Endothelial cell of umbilical vein (primary cell): ENCODE results near the gene CRYBA4. TPM values are rescaled to one million over a fixed set of nuclear protein-coding genes. Genes with fewer than 3 reads are reported as not detected.

Experiments
- BruUV-seq: library from RNA; stranded (reverse); fragments of 400-500 nt; replicated peaks from 2 replicates; lab custom pipeline; 2021; lab: Mats Ljungman, UMichigan
- CTCF ChIA-PET: fragments of 300-600, 350-600 bp; sonication (Branson Sonifier 250); formaldehyde crosslinking; loops from one replicate; lab custom pipeline; 2021; ENCODE audit warnings: antibody characterized with exemption, inconsistent platforms; lab: Charles Lee
- POLR2A ChIA-PET: fragments of 300-600, 350-600 bp; sonication (Branson Sonifier 250); formaldehyde crosslinking; loops from one replicate; lab custom pipeline; 2021; ENCODE audit warnings: antibody characterized with exemption, inconsistent platforms; lab: Charles Lee
- DNase-seq: peaks from one replicate; pipeline ENCODE4 v3.0.0-alpha.2; 2011; ENCODE audit warnings: low read depth, low spot score
- FAIRE-seq: peaks from 2 replicates; lab custom pipeline; 2011; peaks lifted over from hg19 to GRCh38; lab: Jason Lieb, UNC
- H2AFZ ChIP-seq: 2 replicates; pipeline ENCODE4 v1.6.0; 2012; ENCODE audit warnings: low read depth, low read length, control low read depth, inconsistent platforms
- H3K27ac ChIP-seq: 2 replicates; pipeline ENCODE4 v1.5.1; 2011; ENCODE audit warnings: low read depth, mild to moderate bottlenecking, control low read depth, low read length, moderate library complexity; ENCODE audit not compliant: insufficient read depth
- H3K27me3 ChIP-seq, 2 experiments: 2 replicates each; pipeline versions ENCODE4 v1.6.0 to v1.6.1; 2011; ENCODE audit warnings: low read length in 2 of 2, mixed read lengths in 1 of 2; ENCODE audit not compliant: control insufficient read depth in 2 of 2, insufficient read depth in 2 of 2
- H3K36me3 ChIP-seq, 2 experiments: 2 replicates in 1 of 2; 3 replicates in 1 of 2; pipeline ENCODE4 v1.5.1; 2011; ENCODE audit warnings: low read length in 2 of 2, mild to moderate bottlenecking in 1 of 2, moderate library complexity in 1 of 2; ENCODE audit not compliant: control insufficient read depth in 2 of 2, insufficient read depth in 2 of 2; ENCODE audit errors: extremely low read depth in 1 of 2
- H3K4me1 ChIP-seq: 3 replicates; pipeline ENCODE4 v1.5.1; 2011; ENCODE audit warnings: mild to moderate bottlenecking, low read length; ENCODE audit not compliant: control insufficient read depth, insufficient read depth; ENCODE audit errors: extremely low read depth
- H3K4me2 ChIP-seq: 2 replicates; pipeline ENCODE4 v1.6.1; 2011; ENCODE audit warnings: low read length, control low read depth, mixed read lengths; ENCODE audit not compliant: insufficient read depth
- H3K4me3 ChIP-seq, 3 experiments: fragments of 200-600 bp in 1 of 3; sonication (generic), shearing (Covaris generic) in 1 of 3; replicated peaks in 1 of 3; 2 replicates each; pipeline ENCODE4 v1.5.1; 2011 to 2016; ENCODE audit warnings: control low read depth in 3 of 3, low read length in 3 of 3, mild to moderate bottlenecking in 2 of 3, inconsistent platforms in 1 of 3, low read depth in 1 of 3, moderate library complexity in 1 of 3; ENCODE audit not compliant: insufficient read depth in 1 of 3
- H3K79me2 ChIP-seq: 2 replicates; pipeline ENCODE4 v1.6.0; 2012; ENCODE audit warnings: low read length, inconsistent platforms; ENCODE audit not compliant: control insufficient read depth, insufficient read depth
- H3K9ac ChIP-seq: replicated peaks from 2 replicates; pipeline ENCODE3; 2011; ENCODE audit warnings: low read length, control low read depth; ENCODE audit not compliant: insufficient read depth; ENCODE audit errors: extremely low read depth
- H3K9me1 ChIP-seq: replicated peaks from 3 replicates; pipeline ENCODE4 v1.6.0; 2011; ENCODE audit warnings: mild to moderate bottlenecking, low read length; ENCODE audit not compliant: control insufficient read depth, insufficient read depth; ENCODE audit errors: extremely low read depth
- H3K9me3 ChIP-seq: replicated peaks from 2 replicates; pipeline ENCODE4 v1.5.1; 2012; ENCODE audit warnings: low read length, inconsistent platforms; ENCODE audit not compliant: control insufficient read depth, insufficient read depth
- H4K20me1 ChIP-seq: replicated peaks from 2 replicates; pipeline ENCODE3; 2011; ENCODE audit warnings: mild to moderate bottlenecking, low read length; ENCODE audit not compliant: control insufficient read depth, insufficient read depth; ENCODE audit errors: extremely low read depth
- CTCF ChIP-seq, 2 donors: IDR thresholded peaks; 1 replicate in 1 of 2; 2 replicates in 1 of 2; pipeline ENCODE4 v1.5.1; 2011; ENCODE audit warnings: low read length in 2 of 2, mild to moderate bottlenecking in 2 of 2, moderate library complexity in 2 of 2, control low read depth in 1 of 2, inconsistent platforms in 1 of 2, low read depth in 1 of 2; ENCODE audit not compliant: insufficient read depth in 1 of 2; ENCODE audit errors: extremely low read depth in 1 of 2
- EZH2 ChIP-seq: IDR thresholded peaks from 2 replicates; pipeline ENCODE4 v1.6.1; 2012; ENCODE audit warnings: borderline replicate concordance, low read depth, mild to moderate bottlenecking, moderate library complexity, low read length, inconsistent platforms; ENCODE audit not compliant: severe bottlenecking
- FOS ChIP-seq: IDR thresholded peaks from 2 replicates; pipeline ENCODE4 v1.6.1; 2011; ENCODE audit warnings: mild to moderate bottlenecking, low read length, moderate library complexity, borderline replicate concordance; ENCODE audit not compliant: insufficient read depth
- GATA2 ChIP-seq: IDR thresholded peaks from 2 replicates; pipeline ENCODE4 v1.7.0; 2011; ENCODE audit warnings: low read depth, mild to moderate bottlenecking, moderate library complexity, mixed read lengths, low read length; ENCODE audit not compliant: insufficient read length, insufficient read depth
- JUN ChIP-seq: IDR thresholded peaks from 2 replicates; pipeline ENCODE4 v1.6.1; 2011; ENCODE audit warnings: borderline replicate concordance, low read depth; ENCODE audit not compliant: insufficient read length, insufficient read depth
- MAX ChIP-seq: IDR thresholded peaks from 2 replicates; pipeline ENCODE4 v1.6.1; 2011; ENCODE audit not compliant: insufficient read depth, insufficient read length
- MYC ChIP-seq: IDR thresholded peaks from one replicate; pipeline ENCODE4 v1.6.1; 2011; ENCODE audit warnings: mild to moderate bottlenecking, low read depth, low read length
- POLR2A ChIP-seq: IDR thresholded peaks from 2 replicates; pipeline ENCODE4 v1.6.1; 2012; ENCODE audit warnings: low read depth, mild to moderate bottlenecking, control low read depth, low read length
- POLR2AphosphoS5 ChIP-seq: IDR thresholded peaks from 2 replicates; pipeline ENCODE4 v1.6.1; 2012; ENCODE audit warnings: low read depth, mild to moderate bottlenecking, control low read depth, low read length, moderate library complexity; ENCODE audit not compliant: insufficient read depth
- dilution Hi-C: fragments of 300-500 bp; cut with MboI; formaldehyde crosslinking; loops from one replicate; pipeline ENCODE4 v1.15.0; 2019; ENCODE audit warnings: low sequenced_read_pairs; ENCODE audit not compliant: extremely low pct_ligation_motif_present
- intact Hi-C: fragments of 100-400 bp; cut with micrococcal nuclease; formaldehyde crosslinking; loops from one replicate; pipeline ENCODE4 v1.10.0; 2022
- polyA plus RNA-seq, 4 experiments: library from polyadenylated mRNA; depleted of rRNA in 3 of 4; stranded (reverse) in 3 of 4; unstranded in 1 of 4; fragments of >200 nt; gene quantifications; 2 replicates each; pipeline versions ENCODE4 v1.2.1 to v1.2.3, GENCODE V29; 2011 to 2012; ENCODE audit warnings: missing spikeins in 1 of 4
- total RNA-seq: library from RNA; stranded (reverse); gene quantifications from 2 replicates; pipeline ENCODE4 v1.2.3, GENCODE V29; 2021

The CRYBA4 gene
- total and polyA plus RNA-seq, 2 donors (not counting 3 experiments of a cell fraction or from before 2014, with no cell fraction given) = not detected

- H2AFZ ChIP-seq = no peak overlapping the region
- no peaks in the 10 kb centered on the region for H3K9me3 ChIP-seq
- intact Hi-C loops = no loop called here
- no peaks in the 10 kb centered on the region for H3K27me3 ChIP-seq
- no peaks in the 10 kb centered on the region for H3K9me1 ChIP-seq
- peaks cover 23% of the 10 kb centered on the region for H3K4me1 ChIP-seq
- no peak overlapping the region for H3K4me2 ChIP-seq
- dilution Hi-C loops = no loop called here
- BruUV-seq = no TSS peak
- no peak overlapping the region for H3K27ac ChIP-seq
- FAIRE-seq (no peak), DNase-seq (peak; percentile 39)
- no peak overlapping the region for H3K4me3 ChIP-seq
- ChIA-PET POLR2A (no interaction called here), CTCF (interaction anchor here (0.7 to 1.5 kb wide), 5 partner anchors 9 to 73 kb away, joined by 3 to 5 read pairs (median 3); no protein-coding TSS in a partner anchor)
- H3K79me2 ChIP-seq = peaks cover 23% of the 10 kb centered on the region
- TF ChIP-seq POLR2A (no peak), MAX (peak; percentile 30), JUN (no peak)
- H3K36me3 ChIP-seq = peaks cover 0 to 4% of the 10 kb centered on the region in 2 experiments
- peaks cover 7% of the 10 kb centered on the region for H4K20me1 ChIP-seq
- no peak overlapping the region for H3K9ac ChIP-seq
These were observed 45.6 kb upstream of the CRYBA4 start for GRCh38 chr22:26576026-26576680.

GRCh38 chr22:26577081-26577480, 44.7 kb upstream of the CRYBA4 start:
- ChIA-PET POLR2A (no interaction called here), CTCF (interaction anchor here (0.7 to 1.1 kb wide), 3 partner anchors 8 to 47 kb away, joined by 3 to 5 read pairs (median 4); no protein-coding TSS in a partner anchor)
- H3K9me1 ChIP-seq = no peaks in the 10 kb centered on the region
- H3K9ac ChIP-seq = no peak overlapping the region
- dilution Hi-C loops (no loop called here), intact Hi-C loops (no loop called here)
- no peak for TF ChIP-seq EZH2
- no peak for TF ChIP-seq JUN
- no peak for TF ChIP-seq FOS
- TF ChIP-seq MYC = no peak
- no peak for TF ChIP-seq POLR2A
- TF ChIP-seq GATA2 = no peak
- TF ChIP-seq POLR2AphosphoS5 = no peak
- TF ChIP-seq CTCF (IDR thresholded peaks at IDR 0.05; ENCODE audit: extremely low read depth in 1 of 2, insufficient read depth in 1 of 2, low read depth in 1 of 2, low read length in 2 of 2) = no peak
- TF ChIP-seq MAX = no peak
- H3K79me2 ChIP-seq = peaks cover 23% of the 10 kb centered on the region
- H4K20me1 ChIP-seq = peaks cover 7% of the 10 kb centered on the region
- H3K36me3 ChIP-seq = peaks cover 0 to 8% of the 10 kb centered on the region in 2 experiments
- H3K4me2 ChIP-seq = no peak overlapping the region
- H3K4me3 ChIP-seq = no peak overlapping the region
- FAIRE-seq (no peak), DNase-seq (no peak)
- no peaks in the 10 kb centered on the region for H3K27me3 ChIP-seq
- no TSS peak for BruUV-seq
- no peak overlapping the region for H2AFZ ChIP-seq
- peaks cover 23% of the 10 kb centered on the region for H3K4me1 ChIP-seq
- no peaks in the 10 kb centered on the region for H3K9me3 ChIP-seq
- no peak overlapping the region for H3K27ac ChIP-seq
